G401 (cell line): Measurements from ENCODE around the gene AFG1L. TPM values are rescaled to one million over a fixed set of nuclear protein-coding genes. Genes with fewer than 3 reads are reported as not detected.

Experiments used
- DNase-seq: peaks from one replicate; pipeline ENCODE4 v3.0.0-alpha.2; 2015; ENCODE audit warnings: low spot score
- in situ Hi-C: cut with HindIII; loops from 2 replicates; pipeline ENCODE4 v1.10.0; 2016; ENCODE audit warnings: low sequenced_read_pairs, mixed read lengths
- total RNA-seq: library from RNA; depleted of rRNA; stranded (reverse); fragments of >200 nt; shearing (Covaris generic); gene quantifications from 2 replicates; pipeline ENCODE4 v1.2.3, GENCODE V29; 2014

The AFG1L gene
- total RNA-seq, 1 experiment from 2014 or later = 9.5 TPM

GRCh38 chr6:108337721-108338120 is 42.9 kb downstream of the AFG1L start:
- in situ Hi-C loops = no loop called here
- no peak for DNase-seq

GRCh38 chr6:108341372-108341771 is 46.5 kb downstream of the AFG1L start:
- in situ Hi-C loops = no loop called here

DNA sequence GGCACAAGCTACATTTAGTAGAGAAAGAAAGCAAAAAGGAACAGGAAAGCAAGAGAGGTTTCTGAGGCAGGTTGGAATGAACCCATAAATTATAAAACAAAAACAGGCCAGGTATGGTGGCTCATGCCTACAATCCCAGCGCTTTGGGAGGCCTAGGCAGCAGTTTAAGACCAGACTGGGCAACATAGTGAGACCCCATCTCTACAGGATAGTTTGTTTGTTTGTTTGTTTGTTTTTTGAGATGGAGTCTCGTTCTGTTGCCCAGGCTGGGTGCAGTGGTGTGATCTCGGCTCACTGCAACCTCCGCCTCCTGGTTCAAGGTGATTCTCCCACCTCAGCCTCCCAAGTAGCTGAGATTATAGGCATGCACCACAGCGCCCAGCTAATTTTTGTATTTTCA is 49.0 kb downstream of the AFG1L start:
- in situ Hi-C loops = no loop called here
- DNase-seq = no peak

More at GRCh38 chr6:108341372-108341771, 46.5 kb downstream of the AFG1L start:
- DNase-seq = no peak

DNA sequence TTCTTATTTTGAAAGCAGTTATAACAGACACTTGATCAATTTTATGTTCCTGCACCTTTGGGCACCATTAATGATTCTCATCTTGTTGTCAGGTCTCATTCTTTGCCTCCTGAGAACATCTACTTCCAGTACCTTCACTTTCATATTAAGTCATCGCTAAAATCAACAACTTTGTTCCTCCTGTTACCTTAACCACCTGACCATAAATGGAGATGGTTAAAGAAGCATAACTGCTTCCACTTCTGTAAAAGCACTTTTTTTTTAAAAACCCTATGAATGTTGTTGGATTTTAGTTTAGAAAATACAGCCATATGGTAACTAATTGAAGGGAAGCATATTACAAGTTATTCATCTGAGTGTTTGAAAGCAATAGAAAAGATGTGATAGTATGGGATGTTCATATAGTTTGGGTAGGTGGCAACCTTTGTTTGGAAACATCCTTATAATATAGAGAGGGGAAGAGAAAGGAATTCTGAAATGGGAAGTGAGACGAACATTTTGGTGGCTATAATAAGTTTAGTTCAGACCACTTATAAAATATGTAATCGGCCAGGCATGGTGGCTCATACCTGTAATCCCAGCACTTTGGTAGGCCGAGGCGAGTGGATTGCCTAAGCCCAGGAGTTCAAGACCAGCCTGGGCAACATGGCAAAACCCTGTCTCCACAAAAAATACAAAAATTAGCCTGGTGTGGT is 53.9 kb downstream of the AFG1L start:
- in situ Hi-C loops = no loop called here
- DNase-seq = no peak

DNA sequence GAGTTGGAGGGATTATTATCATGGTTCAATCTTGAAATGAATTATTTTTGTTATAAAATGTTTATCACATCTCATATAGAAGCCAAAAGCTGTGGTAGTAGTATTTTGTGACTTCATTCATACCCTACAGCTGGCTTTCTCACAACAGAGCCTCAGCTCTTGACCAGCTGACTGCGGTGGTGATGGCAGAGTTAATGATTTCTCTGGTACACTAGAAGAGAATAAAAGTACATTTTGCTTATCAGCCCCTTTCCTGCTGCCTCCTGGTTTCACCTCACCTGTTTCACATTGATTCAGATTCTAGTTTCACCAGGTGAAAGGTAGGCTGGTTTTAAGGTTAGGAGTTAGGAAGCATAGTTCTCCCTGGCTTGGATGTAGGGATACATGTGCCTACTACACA is 55.7 kb downstream of the AFG1L start:
- no peak for DNase-seq
- in situ Hi-C loops = no loop called here

GRCh38 chr6:108353853-108354252 is 59.0 kb downstream of the AFG1L start:
- in situ Hi-C loops = no loop called here
- DNase-seq = no peak

DNA sequence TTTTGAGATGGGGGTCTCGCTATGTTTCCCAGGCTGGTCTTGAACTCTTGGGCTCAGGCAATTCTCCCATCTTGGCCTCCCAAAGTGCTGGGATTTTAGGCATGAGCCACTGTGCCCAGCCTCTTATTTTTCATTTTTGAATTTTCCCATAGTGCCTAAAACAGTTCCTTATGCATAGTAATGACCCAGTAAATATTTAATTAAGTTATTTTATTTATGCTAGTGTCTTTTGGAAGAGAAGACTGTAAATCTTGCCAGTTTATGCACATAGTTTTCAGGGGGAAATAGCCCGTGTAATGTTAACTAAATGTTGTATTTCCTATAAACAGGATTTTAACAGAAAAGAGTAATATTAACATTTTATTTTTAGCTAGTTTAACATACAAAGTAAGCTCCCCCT is 60.3 kb downstream of the AFG1L start:
- DNase-seq = no peak
- in situ Hi-C loops = no loop called here

GRCh38 chr6:108355890-108356289 is 61.0 kb downstream of the AFG1L start:
- in situ Hi-C loops = no loop called here
- DNase-seq = no peak

DNA sequence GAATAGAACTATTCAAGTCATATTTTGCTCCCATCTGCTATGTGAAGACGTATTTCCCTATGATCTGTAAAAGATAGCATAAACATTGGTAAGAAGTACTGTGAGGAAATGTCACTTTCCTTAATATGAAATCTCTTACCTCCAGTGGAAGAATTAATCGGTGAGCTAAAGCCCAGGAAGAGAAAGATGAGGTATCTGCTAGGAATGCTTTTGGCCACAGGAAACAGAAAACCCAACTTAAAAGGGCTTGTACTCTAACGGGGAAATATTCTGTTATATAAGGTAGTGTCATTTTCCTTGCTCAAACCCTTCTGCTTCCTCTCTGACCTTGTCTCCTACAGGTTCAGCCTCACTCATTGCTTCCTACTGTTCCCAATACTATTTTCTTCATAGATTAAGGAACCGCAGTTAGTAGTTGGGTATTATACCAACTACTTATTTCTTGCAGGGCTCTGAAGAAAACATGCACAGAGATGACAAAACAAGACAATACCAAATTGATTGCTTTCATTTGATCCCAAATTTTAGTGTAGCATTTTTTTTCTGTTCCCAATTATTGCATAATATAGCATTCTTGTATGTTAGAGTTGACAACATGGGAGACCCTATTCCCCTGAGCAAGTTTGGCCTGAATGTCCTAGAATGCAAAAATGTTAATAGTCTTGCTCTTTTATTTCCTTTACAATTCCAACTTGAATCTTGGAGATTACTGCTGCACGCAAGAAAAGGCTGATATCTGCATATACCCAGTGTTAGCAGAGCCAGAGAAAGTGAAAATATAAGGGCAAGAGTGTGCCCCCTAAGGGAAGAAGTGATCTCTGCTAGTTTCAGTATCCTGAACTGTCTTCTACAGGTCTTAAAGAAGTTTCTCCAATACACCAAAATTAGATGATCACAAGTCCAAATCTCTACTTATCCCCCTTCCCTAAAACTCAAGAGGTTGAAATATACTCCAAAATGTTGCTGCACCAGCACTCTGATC is 65.3 kb downstream of the AFG1L start:
- DNase-seq = no peak
- in situ Hi-C loops = no loop called here

- in situ Hi-C loops = no loop called here
- no peak for DNase-seq
Measured at GRCh38 chr6:108360919-108361311, 66.1 kb downstream of the AFG1L start.

DNA sequence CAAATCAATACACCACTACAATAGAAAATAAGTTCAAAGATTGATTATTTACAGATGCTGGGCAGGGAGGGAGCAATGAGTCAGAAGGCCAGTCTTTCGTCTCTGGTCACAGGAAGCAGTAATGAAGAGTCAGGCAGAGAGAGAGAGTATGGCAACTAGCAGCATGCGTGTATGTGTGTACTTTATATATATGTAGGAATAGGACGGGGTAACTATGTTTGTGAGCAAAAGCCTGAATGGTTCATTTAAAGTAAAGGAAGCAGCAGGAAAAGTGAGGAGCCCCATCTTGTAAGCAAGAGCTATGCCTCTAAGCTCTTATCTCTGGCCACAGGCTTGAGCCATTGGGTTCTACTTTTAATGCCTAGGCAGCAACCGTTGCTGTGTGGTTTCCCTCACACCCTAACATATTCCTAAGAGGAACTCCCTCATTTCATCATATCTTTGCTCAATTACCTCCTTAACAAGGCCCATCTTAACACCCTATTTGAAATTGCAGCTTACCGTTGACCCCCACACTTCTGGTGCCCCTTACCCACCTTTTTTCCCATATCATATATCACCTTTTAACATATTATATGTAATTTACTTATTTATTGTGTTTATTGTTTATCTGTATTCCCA is 66.6 kb downstream of the AFG1L start:
- no peak for DNase-seq

GRCh38 chr6:108362455-108362854 is 67.6 kb downstream of the AFG1L start:
- DNase-seq = no peak
- in situ Hi-C loops = no loop called here

More for the DNA sequence above, 66.6 kb downstream of the AFG1L start:
- in situ Hi-C loops = no loop called here

- no peak for DNase-seq
- in situ Hi-C loops = no loop called here
Measured at GRCh38 chr6:108363113-108363512, 68.3 kb downstream of the AFG1L start.

GRCh38 chr6:108363889-108364313 is 69.0 kb downstream of the AFG1L start:
- DNase-seq = no peak
- in situ Hi-C loops = no loop called here

- DNase-seq = no peak
- in situ Hi-C loops = no loop called here
Measured at GRCh38 chr6:108364470-108364869, 69.6 kb downstream of the AFG1L start.

DNA sequence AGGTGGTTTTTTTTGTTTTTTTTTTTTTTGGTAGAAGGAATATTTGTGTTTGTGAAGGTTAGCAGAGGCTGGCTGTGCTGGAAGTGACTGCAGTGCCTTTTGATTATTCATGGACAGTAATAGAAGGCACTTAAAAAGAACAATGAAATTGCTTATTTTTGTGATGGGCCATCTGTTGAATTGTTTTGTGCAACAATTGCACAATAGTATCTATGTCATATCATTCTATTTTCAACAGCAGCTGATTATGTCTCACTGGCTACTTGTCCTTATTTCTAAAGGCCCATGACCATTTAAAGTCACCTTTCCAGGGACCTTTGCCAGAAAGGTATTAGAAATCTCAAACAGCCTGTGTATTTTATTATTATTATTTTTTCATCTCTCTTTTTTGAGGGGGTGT is 70.6 kb downstream of the AFG1L start:
- in situ Hi-C loops = no loop called here
- DNase-seq = no peak

DNA sequence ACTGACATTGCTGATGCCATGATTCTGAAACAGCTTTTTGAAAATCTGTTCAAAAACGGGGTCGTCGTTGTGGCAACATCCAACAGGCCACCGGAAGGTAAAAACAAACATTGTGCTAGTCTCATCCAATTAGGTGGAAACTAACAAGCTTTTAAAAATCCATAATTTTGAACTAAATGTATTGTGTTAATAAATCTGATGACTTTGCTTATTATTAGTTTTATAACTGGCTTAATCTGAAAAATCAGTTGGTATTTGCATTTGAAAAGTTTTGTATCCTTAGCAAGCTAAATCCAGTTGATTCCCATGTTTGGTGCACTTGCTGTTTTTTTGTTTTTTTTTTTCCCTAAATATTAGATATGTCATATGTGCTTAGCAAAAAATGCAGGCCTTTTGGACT is 71.4 kb downstream of the AFG1L start:
- in situ Hi-C loops = no loop called here
- DNase-seq = no peak

DNA sequence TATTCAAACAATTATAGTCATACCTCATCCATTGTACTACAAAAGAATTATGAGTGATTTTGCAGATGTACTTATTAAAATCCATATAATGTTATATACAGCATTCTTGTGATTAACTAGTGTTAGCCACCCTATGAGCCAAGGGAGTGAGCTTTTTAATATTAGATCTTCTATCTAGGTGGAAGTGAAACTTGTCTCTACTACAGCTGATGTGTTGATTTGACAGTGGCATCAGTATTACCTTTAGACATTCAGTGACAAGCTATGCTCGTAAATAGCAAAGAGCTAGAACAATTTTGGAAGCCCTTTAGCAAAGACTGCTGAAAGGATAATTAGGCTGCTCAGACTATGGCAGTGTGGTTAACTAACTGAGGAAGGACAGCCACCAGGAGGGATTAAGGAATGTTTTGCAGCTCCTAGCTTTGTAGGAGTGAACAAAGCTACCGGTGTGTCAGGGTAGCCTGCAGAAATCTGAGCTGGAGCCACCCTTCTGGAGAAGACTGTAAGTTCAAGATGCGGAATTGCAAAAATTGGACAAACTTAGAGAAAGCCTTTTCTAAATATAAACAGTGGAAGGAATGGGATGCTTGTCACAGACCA is 73.7 kb downstream of the AFG1L start:
- in situ Hi-C loops = no loop called here
- DNase-seq = no peak

DNA sequence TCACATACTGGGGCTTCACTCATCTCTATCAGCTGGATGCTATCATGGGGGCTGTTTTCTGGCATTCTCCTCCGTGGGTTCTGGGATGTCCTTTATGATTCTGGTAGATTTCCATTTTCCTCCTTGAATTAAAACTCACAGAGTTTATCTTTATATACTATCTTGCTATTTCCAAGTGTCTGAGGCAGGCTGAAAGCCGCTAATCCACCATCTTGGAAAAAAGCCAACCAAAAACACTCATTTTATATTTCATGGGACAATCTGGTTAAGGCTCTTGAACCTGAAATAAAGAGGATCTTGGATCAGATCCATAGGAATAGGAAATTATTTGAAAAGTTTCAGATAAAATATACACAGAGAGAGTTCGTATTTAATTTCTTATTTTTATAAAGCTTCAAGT is 86.0 kb downstream of the AFG1L start:
- in situ Hi-C loops = no loop called here
- no peak for DNase-seq

DNA sequence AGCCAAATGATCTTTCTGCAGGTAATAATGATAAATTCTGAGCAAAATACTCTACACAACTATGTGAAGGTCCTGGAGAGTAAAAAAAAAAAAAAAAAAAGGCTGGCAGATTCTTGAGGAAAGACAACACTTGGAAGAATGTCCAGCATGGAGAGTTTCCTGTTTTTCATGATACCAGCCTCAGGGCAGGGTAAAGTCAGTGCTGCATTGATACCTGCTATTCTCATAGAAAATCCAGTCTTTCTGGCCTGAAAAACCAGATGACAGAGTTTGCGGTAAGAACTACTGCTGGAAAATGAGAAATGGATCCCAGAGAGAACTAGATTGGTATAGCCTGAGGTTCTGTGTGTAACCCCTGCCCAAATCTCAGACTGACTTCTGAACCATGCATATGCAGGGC is 89.1 kb downstream of the AFG1L start:
- in situ Hi-C loops = no loop called here
- DNase-seq = no peak
